Motor neuron (in vitro differentiated cells): ENCODE measurements around the gene DOCK4. TPM values are rescaled to one million over a fixed set of nuclear protein-coding genes. Genes with fewer than 3 reads are reported as not detected.

ENCODE experiments used
- ATAC-seq, 8 experiments: fragments of 200-7000 bp; cut with Tn5 transposase; replicated peaks in 6 of 8; 2 replicates each; pipeline ENCODE4 v1.8.0; 2021; ENCODE audit warnings: mild to moderate bottlenecking in 8 of 8, moderate library complexity in 8 of 8
- H3K27ac ChIP-seq, 2 donors: fragments of 250-450 bp; sonication (Bioruptor Pico); 2 replicates each; pipeline ENCODE4 v1.9.0; 2021; ENCODE audit warnings: antibody characterized with exemption in 2 of 2, mild to moderate bottlenecking in 2 of 2, moderate library complexity in 1 of 2
- H3K4me1 ChIP-seq, 2 donors: fragments of 250-450 bp; sonication (Bioruptor Pico); replicated peaks in 1 of 2; 2 replicates each; pipeline ENCODE4 v1.6.1; 2021; ENCODE audit warnings: antibody characterized with exemption in 2 of 2, mild to moderate bottlenecking in 2 of 2, moderate library complexity in 1 of 2
- H3K4me3 ChIP-seq, 5 donors: fragments of 250-450 bp; sonication (Bioruptor Pico); 2 replicates each; pipeline ENCODE4 v1.9.0; 2021; ENCODE audit warnings: antibody characterized with exemption in 5 of 5, mild to moderate bottlenecking in 5 of 5, moderate library complexity in 4 of 5
- WGBS, 10 experiments: fragments of 450-650 bp; shearing (Covaris generic); methylation state at CpG; one replicate each; pipeline ENCODE4 v1.0.0; 2022; 5-methylcytosine and 5-hydroxymethylcytosine counted together
- in situ Hi-C, 9 experiments: fragments of 400-800 bp; cut with MboI; loops; one replicate each; pipeline ENCODE4 v1.15.0; 2021; ENCODE audit warnings: low sequenced_read_pairs in 9 of 9, low pct_unique_long_range_greater_than_20kb in 2 of 9; ENCODE audit not compliant: unreplicated experiment in 9 of 9
- total RNA-seq, 8 experiments: library from RNA; unstranded; fragments of 300-600 nt; gene quantifications; 2 replicates each; pipeline versions ENCODE4 v1.2.3 to v1.2.4, GENCODE V29; 2022

The DOCK4 gene
- total RNA-seq, 8 experiments from 2014 or later: 8.1 to 27.3 (median 20.6) TPM

- in situ Hi-C loops: no loop called here
- H3K27ac ChIP-seq: no peak overlapping the region
- ATAC-seq: no peak
- WGBS, 10 experiments: 0 to 90% (median 63%) methylated on average over 1 of the region's 1 CpG; no CpG with 5 or more reads in 2 of the 10 experiments
- no peak overlapping the region for H3K4me3 ChIP-seq
- H3K4me1 ChIP-seq: peaks cover 13 to 15% of the 10 kb centered on the region in 2 donors
Measured at GRCh38 chr7:112005205-112005775, 200.9 kb downstream of the DOCK4 start.

DNA sequence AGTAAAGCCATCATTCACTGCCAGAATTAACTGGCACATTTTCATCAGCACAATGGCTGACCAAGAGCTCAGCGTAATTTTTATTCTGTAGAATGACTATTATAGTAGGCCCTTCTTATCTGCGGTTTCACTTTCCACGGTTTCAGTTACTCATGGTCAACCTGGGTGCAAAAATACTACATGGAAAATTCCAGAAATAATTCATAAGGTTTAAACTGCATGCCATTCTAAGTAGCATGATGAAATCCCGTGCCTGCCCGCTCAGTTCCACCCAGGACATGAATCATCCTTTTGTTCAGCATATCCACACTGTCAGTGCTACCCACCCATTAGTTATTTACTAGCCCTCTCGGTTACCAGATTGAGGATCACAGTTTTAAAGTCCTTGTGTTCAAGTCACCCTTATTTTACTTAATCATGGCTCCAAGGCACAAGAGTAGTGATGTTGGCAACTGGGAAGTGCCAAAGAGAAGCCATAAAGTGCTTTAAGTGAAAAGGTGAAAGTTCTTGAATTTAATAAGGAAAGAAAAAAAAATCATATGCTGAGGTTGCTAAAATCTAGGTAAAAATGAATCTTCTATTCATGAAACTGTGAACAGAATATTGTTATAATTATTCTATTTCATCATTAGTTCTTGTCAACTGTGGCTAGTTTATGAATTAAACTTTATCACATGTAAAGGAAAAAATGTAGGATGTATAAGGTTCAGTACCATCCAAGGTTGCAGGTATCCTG is 204.9 kb downstream of the DOCK4 start:
- Histone ChIP-seq H3K27ac (peak overlapping the region; percentile 34 to 83), H3K4me3 (no peak overlapping the region), H3K4me1 (peaks cover 20 to 23% of the 10 kb centered on the region in 2 donors)
- in situ Hi-C loops: no loop called here
- WGBS, 10 experiments: 0 to 55% (median 31%) methylated on average over 2 to 6 of the region's 6 CpGs; no CpG with 5 or more reads in 1 of the 10 experiments
- peak; percentile 61 to 99 (median 98) for ATAC-seq

- no peak for ATAC-seq
- in situ Hi-C loops: no loop called here
- peaks cover 20% of the 10 kb centered on the region in 2 donors for H3K4me1 ChIP-seq
- no peak overlapping the region for H3K4me3 ChIP-seq
- H3K27ac ChIP-seq: no peak overlapping the region
- 0 to 100% (median 65%) methylated on average over 1 to 3 of the region's 3 CpGs; no CpG with 5 or more reads in 1 of the 10 experiments for WGBS, 10 experiments
Measured at GRCh38 chr7:111998326-111998725, 207.9 kb downstream of the DOCK4 start.

DNA sequence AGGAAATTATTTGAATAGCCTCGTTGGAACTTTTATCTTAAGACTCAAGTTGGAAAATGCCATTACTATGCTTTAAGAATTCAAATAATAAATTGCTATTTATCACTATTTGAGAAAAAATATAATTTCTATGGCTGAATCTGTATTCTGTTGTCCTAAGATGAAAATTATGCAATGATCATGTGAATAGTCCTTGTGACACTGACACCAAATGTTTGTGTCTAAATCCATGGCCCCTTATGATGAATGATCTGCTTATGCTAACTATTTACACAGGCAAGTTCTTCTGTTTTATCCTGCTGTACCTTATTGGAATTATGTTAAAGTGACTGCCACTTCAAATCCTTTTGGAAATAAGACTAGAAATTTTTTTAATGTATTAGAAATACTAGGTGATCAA is 208.7 kb downstream of the DOCK4 start:
- WGBS, 10 experiments: 43 to 100% (median 100%) methylated on average over 1 of the region's 1 CpG; no CpG with 5 or more reads in 1 of the 10 experiments
- peak in 1 of 8 experiments; percentile 22 for ATAC-seq
- in situ Hi-C loops: no loop called here
- Histone ChIP-seq H3K27ac (no peak overlapping the region), H3K4me3 (no peak overlapping the region), H3K4me1 (peaks cover 20% of the 10 kb centered on the region in 2 donors)

- no peak overlapping the region for H3K27ac ChIP-seq
- WGBS, 10 experiments: 69 to 100% (median 88%) methylated on average over 1 to 4 of the region's 4 CpGs; no CpG with 5 or more reads in 1 of the 10 experiments
- peaks cover 9 to 13% of the 10 kb centered on the region in 2 donors for H3K4me1 ChIP-seq
- in situ Hi-C loops: no loop called here
- no peak overlapping the region for H3K4me3 ChIP-seq
- no peak for ATAC-seq
Measured at GRCh38 chr7:111992601-111993000, 213.6 kb downstream of the DOCK4 start.

DNA sequence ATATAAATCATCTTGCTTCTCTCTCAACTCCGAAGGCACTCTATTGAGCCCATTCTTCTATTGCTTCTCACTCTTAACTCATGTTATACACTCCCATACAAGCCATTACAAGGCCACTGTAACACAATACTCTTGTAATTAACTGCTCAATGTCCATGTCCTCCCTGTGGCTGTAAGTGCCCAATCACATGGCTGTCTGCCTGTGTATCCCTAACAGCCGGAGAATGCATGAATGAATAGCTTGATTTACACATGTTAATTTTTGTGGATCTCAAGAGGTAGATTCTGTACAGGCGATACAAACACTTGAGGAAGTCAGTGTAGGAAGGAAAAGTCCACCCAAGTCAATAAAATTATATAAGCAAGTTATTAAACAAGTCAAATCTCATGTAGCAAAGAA is 215.6 kb downstream of the DOCK4 start:
- H3K27ac ChIP-seq: no peak overlapping the region
- peak; percentile 53 to 97 (median 84) for ATAC-seq
- in situ Hi-C loops: no loop called here
- no peak overlapping the region for H3K4me3 ChIP-seq
- H3K4me1 ChIP-seq: peaks cover 8 to 13% of the 10 kb centered on the region in 2 donors
- 0 to 92% (median 46%) methylated on average over 1 to 3 of the region's 3 CpGs; no CpG with 5 or more reads in 3 of the 10 experiments for WGBS, 10 experiments

- no peak for ATAC-seq
- 44 to 100% (median 71%) methylated on average over 1 of the region's 1 CpG; no CpG with 5 or more reads in 3 of the 10 experiments for WGBS, 10 experiments
Measured at GRCh38 chr7:111987886-111988285, 218.3 kb downstream of the DOCK4 start.

GRCh38 chr7:111987115-111987826 is 218.9 kb downstream of the DOCK4 start:
- Histone ChIP-seq H3K4me1 (peaks cover 8 to 13% of the 10 kb centered on the region in 2 donors), H3K27ac (no peak overlapping the region), H3K4me3 (no peak overlapping the region)
- WGBS, 10 experiments: 44 to 95% (median 85%) methylated on average over 2 to 6 of the region's 6 CpGs
- in situ Hi-C loops: no loop called here
- peak in 1 of 8 experiments; percentile 50 for ATAC-seq

More at GRCh38 chr7:111987886-111988285, 218.3 kb downstream of the DOCK4 start:
- H3K27ac ChIP-seq: no peak overlapping the region
- in situ Hi-C loops: no loop called here
- peaks cover 8 to 13% of the 10 kb centered on the region in 2 donors for H3K4me1 ChIP-seq
- no peak overlapping the region for H3K4me3 ChIP-seq

GRCh38 chr7:111986601-111987000 is 219.6 kb downstream of the DOCK4 start:
- 47 to 100% (median 79%) methylated on average over 1 to 2 of the region's 2 CpGs for WGBS, 10 experiments
- ATAC-seq: no peak
- in situ Hi-C loops: no loop called here

GRCh38 chr7:111985798-111986197 is 220.4 kb downstream of the DOCK4 start:
- H3K4me1 ChIP-seq: peaks cover 10 to 13% of the 10 kb centered on the region in 2 donors
- 92 to 100% methylated on average over 1 of the region's 1 CpG; no CpG with 5 or more reads in 8 of the 10 experiments for WGBS, 10 experiments
- no peak overlapping the region for H3K4me3 ChIP-seq
- H3K27ac ChIP-seq: no peak overlapping the region
- ATAC-seq: no peak
- in situ Hi-C loops: no loop called here

More at GRCh38 chr7:111986601-111987000, 219.6 kb downstream of the DOCK4 start:
- no peak overlapping the region for H3K4me3 ChIP-seq
- no peak overlapping the region for H3K27ac ChIP-seq
- peaks cover 8 to 13% of the 10 kb centered on the region in 2 donors for H3K4me1 ChIP-seq

DNA sequence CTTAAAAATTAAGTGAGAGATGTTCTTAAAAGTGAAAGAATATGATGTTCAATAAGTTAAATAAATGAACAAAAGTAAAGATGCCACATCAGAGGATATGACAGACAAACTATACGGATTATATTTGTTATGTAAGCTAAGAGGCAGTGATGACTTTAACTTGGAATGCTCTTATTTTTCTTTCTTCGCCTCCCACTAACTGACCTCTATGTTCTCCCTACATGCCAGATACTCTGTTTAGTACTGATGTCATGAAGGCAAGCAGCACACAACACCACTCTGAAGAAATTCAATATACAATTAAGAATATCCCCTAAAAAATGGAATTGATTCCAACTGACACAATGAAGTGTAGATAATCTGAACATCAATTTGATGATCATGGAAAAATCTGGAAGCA is 223.4 kb downstream of the DOCK4 start:
- 62 to 100% (median 85%) methylated on average over 1 to 2 of the region's 2 CpGs for WGBS, 10 experiments
- Histone ChIP-seq H3K4me3 (no peak overlapping the region), H3K4me1 (peaks cover 7 to 11% of the 10 kb centered on the region in 2 donors), H3K27ac (no peak overlapping the region)
- in situ Hi-C loops: no loop called here
- no peak for ATAC-seq

GRCh38 chr7:111982133-111982532 is 224.1 kb downstream of the DOCK4 start:
- ATAC-seq: no peak
- no peak overlapping the region for H3K4me3 ChIP-seq
- H3K27ac ChIP-seq: no peak overlapping the region
- in situ Hi-C loops: no loop called here
- peaks cover 7 to 11% of the 10 kb centered on the region in 2 donors for H3K4me1 ChIP-seq
- 67 to 100% (median 100%) methylated on average over 1 of the region's 1 CpG; no CpG with 5 or more reads in 3 of the 10 experiments for WGBS, 10 experiments

GRCh38 chr7:111980725-111981124 is 225.5 kb downstream of the DOCK4 start:
- 0 to 100% (median 100%) methylated on average over 1 of the region's 1 CpG; no CpG with 5 or more reads in 3 of the 10 experiments for WGBS, 10 experiments
- peak in 3 of 8 experiments; percentile 13 to 63 (median 37) for ATAC-seq
- H3K4me3 ChIP-seq: no peak overlapping the region
- no peak overlapping the region for H3K27ac ChIP-seq
- peaks cover 7 to 11% of the 10 kb centered on the region in 2 donors for H3K4me1 ChIP-seq
- in situ Hi-C loops: no loop called here
